Gastroesophageal sphincter (tissue), 3 donors: ENCODE measurements around the gene PEPD.

Source experiments
- POLR2A ChIP-seq, 2 donors: fragments of 450-650 bp; IDR thresholded peaks; one replicate each; pipeline ENCODE4 v1.6.1; 2017; ENCODE audit warnings: antibody characterized with exemption in 2 of 2, mild to moderate bottlenecking in 2 of 2, moderate library complexity in 1 of 2
- POLR2AphosphoS5 ChIP-seq: sonication (generic); formaldehyde crosslinking; IDR thresholded peaks from one replicate; pipeline ENCODE4 v1.6.1; 2017; ENCODE audit warnings: antibody characterized with exemption
- TF ChIP-seq, protein P1 (sequence below), 4 experiments: fragments of 200-600 bp in 2 of 4; fragments of 450-650 bp in 2 of 4; sonication (generic) in 1 of 4; IDR thresholded peaks; one replicate each; pipeline ENCODE4 v1.5.1; 2017 to 2019; ENCODE audit warnings: antibody characterized with exemption in 4 of 4, mild to moderate bottlenecking in 2 of 4, moderate library complexity in 2 of 4

- TF ChIP-seq POLR2A (IDR thresholded peaks at IDR 0.05) (no peak), POLR2AphosphoS5 (no peak)
- TF ChIP-seq, protein P1, sequence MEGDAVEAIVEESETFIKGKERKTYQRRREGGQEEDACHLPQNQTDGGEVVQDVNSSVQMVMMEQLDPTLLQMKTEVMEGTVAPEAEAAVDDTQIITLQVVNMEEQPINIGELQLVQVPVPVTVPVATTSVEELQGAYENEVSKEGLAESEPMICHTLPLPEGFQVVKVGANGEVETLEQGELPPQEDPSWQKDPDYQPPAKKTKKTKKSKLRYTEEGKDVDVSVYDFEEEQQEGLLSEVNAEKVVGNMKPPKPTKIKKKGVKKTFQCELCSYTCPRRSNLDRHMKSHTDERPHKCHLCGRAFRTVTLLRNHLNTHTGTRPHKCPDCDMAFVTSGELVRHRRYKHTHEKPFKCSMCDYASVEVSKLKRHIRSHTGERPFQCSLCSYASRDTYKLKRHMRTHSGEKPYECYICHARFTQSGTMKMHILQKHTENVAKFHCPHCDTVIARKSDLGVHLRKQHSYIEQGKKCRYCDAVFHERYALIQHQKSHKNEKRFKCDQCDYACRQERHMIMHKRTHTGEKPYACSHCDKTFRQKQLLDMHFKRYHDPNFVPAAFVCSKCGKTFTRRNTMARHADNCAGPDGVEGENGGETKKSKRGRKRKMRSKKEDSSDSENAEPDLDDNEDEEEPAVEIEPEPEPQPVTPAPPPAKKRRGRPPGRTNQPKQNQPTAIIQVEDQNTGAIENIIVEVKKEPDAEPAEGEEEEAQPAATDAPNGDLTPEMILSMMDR (IDR thresholded peaks at IDR 0.05): no peak
Observed at GRCh38 chr19:33418871-33419787, 102.5 kb downstream of the PEPD start.
